Measurements from ENCODE around the gene IQSEC1.

DNA sequence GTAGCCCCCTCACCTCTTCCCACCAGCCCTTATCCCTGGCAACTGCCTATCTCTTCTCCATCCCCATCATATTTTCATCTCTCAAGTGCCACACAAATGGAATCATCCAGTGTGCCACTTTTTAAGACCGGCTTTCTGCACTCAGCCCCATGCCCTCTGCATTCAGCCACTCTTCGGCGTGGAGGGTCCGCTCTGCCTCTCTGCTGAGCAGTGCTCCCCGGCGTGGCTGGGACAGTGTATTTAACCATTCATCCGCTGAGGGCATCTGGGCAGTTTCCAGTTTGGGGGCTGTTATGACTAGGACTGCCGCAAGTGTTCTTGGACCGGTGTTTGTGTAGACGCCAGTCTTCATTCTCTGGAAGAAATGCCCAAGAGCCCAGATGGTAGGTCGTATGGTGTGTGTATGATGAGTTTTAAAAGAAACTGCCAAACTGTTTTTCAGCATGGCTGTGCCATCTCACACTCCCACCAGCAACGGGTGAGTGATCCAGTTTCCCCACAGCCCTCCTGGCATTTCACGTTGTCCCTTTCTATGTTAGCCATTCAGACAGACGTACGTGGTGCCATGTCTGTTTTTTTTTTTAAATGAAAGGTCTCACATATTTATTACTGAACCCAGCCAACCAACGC lies 20.9 kb downstream of the IQSEC1 start:
- TF ChIP-seq, protein P1, sequence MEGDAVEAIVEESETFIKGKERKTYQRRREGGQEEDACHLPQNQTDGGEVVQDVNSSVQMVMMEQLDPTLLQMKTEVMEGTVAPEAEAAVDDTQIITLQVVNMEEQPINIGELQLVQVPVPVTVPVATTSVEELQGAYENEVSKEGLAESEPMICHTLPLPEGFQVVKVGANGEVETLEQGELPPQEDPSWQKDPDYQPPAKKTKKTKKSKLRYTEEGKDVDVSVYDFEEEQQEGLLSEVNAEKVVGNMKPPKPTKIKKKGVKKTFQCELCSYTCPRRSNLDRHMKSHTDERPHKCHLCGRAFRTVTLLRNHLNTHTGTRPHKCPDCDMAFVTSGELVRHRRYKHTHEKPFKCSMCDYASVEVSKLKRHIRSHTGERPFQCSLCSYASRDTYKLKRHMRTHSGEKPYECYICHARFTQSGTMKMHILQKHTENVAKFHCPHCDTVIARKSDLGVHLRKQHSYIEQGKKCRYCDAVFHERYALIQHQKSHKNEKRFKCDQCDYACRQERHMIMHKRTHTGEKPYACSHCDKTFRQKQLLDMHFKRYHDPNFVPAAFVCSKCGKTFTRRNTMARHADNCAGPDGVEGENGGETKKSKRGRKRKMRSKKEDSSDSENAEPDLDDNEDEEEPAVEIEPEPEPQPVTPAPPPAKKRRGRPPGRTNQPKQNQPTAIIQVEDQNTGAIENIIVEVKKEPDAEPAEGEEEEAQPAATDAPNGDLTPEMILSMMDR (IDR thresholded peaks at IDR 0.05; ENCODE audit: low read depth, low read length): no peak
- no peak for TF ChIP-seq POLR2A (IDR thresholded peaks at IDR 0.05; ENCODE audit: extremely low read depth, insufficient read length)
